GM19468 (cell line): ENCODE data around the gene PKIB.

ENCODE experiments used
- ATAC-seq: cut with Tn5 transposase; IDR thresholded peaks from one replicate; pipeline ENCODE4 v1.9.1; 2021; ENCODE audit warnings: mild to moderate bottlenecking, moderate library complexity, moderate number of reproducible peaks; ENCODE audit not compliant: unreplicated experiment; ENCODE audit errors: extremely low read depth

PKIB gene

GRCh38 chr6:122772724-122773415 is 162.7 kb downstream of the PKIB start:
- no peak for ATAC-seq
